Measurements from ENCODE around the gene DOCK8. TPM values are rescaled to one million over a fixed set of nuclear protein-coding genes. Genes with fewer than 3 reads are reported as not detected.

Gene DOCK8
- total RNA-seq, 1 experiment from 2014 or later = 0.37 TPM

- Histone ChIP-seq H3K9me3 (ENCODE audit: control insufficient read depth in 1 of 2, insufficient read depth in 1 of 2, low read depth in 1 of 2, low read length in 2 of 2) (no peaks in the 10 kb centered on the region), H3K9me2 (ENCODE audit: insufficient read depth) (no peaks in the 10 kb centered on the region), H3K79me2 (ENCODE audit: insufficient read depth, low read length) (no peaks in the 10 kb centered on the region), H3K27ac (ENCODE audit: low read depth, low read length) (no peak overlapping the region), H3K4me1 (ENCODE audit: control insufficient read depth in 1 of 2, insufficient read depth in 2 of 2, low read length in 2 of 2) (no peaks in the 10 kb centered on the region), H3K9ac (ENCODE audit: low read length) (no peak overlapping the region), H2AFZ (ENCODE audit: low read depth, low read length, poor library complexity, severe bottlenecking) (no peak overlapping the region), H3K36me3 (ENCODE audit: control insufficient read depth in 1 of 2, insufficient read depth in 2 of 2, low read length in 2 of 2) (no peaks in the 10 kb centered on the region), H4K20me1 (ENCODE audit: insufficient read depth) (no peaks in the 10 kb centered on the region), H3K4me3 (replicated peaks in 1 of 2; ENCODE audit: low read depth in 1 of 2, low read length in 2 of 2) (no peak overlapping the region), H3K4me2 (ENCODE audit: low read length) (no peak overlapping the region), H3K27me3 (ENCODE audit: insufficient read depth, low read length) (no peaks in the 10 kb centered on the region)
- intact Hi-C loops (cut with micrococcal nuclease) = no loop called here
- ChIA-PET CTCF (no interaction called here), RAD21 (ENCODE audit: low non-redundant PET in 1 of 2, low total read pairs in 2 of 2, uncharacterized antibody in 2 of 2, unreplicated experiment in 2 of 2) (no interaction called here), POLR2A (no interaction called here)
- no TSS peak for BruUV-seq (replicated peaks)
- no peak for ATAC-seq
- no peak for DNase-seq (ENCODE audit: low read depth, low spot score)
- TF ChIP-seq TCF7L2 (IDR thresholded peaks at IDR 0.05; ENCODE audit: borderline replicate concordance, extremely low read depth, insufficient read depth, insufficient read length) (no peak), POLR2A (IDR thresholded peaks at IDR 0.05; ENCODE audit: borderline replicate concordance, extremely low read depth, insufficient read depth, insufficient read length) (no peak), EGR1 (IDR thresholded peaks at IDR 0.05; ENCODE audit: low read depth) (no peak), CTCF (IDR thresholded peaks at IDR 0.05 in 2 of 3, conservative IDR thresholded peaks at IDR 0.05 in 1 of 3; ENCODE audit: borderline replicate concordance in 1 of 3, insufficient read depth in 1 of 3, low read depth in 2 of 3, low read length in 2 of 3) (no peak), REST (IDR thresholded peaks at IDR 0.05; ENCODE audit: low read depth) (no peak), FOSL1 (IDR thresholded peaks at IDR 0.05; ENCODE audit: low read depth) (no peak), SIN3A (IDR thresholded peaks at IDR 0.05; ENCODE audit: low read depth) (no peak), ZFX (IDR thresholded peaks at IDR 0.05) (no peak), SP1 (IDR thresholded peaks at IDR 0.05; ENCODE audit: low read depth) (no peak), MAX (IDR thresholded peaks at IDR 0.05) (no peak), JUND (IDR thresholded peaks at IDR 0.05) (no peak), ZNF274 (IDR thresholded peaks at IDR 0.05; ENCODE audit: low read depth, low read length) (no peak), RAD21 (IDR thresholded peaks at IDR 0.05; ENCODE audit: low read depth) (no peak), EZH2phosphoT487 (IDR thresholded peaks at IDR 0.05; ENCODE audit: borderline replicate concordance) (no peak), ZBTB33 (IDR thresholded peaks at IDR 0.05; ENCODE audit: extremely low read depth, insufficient replicate concordance, low read length) (no peak), YY1 (IDR thresholded peaks at IDR 0.05; ENCODE audit: extremely low read depth, insufficient replicate concordance, low read depth, low read length) (no peak), POLR2AphosphoS5 (IDR thresholded peaks at IDR 0.05; ENCODE audit: low read depth, low read length) (no peak)
These were observed 211.6 kb downstream of the DOCK8 start for GRCh38 chr9:426264-426663.

Measured in HCT116 (cell line).